VCaP (cell line): Measurements from ENCODE around the gene GAP43.

Source experiments
- H3K27ac ChIP-seq: fragments of 450-650 bp; 2 replicates; pipeline ENCODE4 v1.5.1; 2017
- CTCF ChIP-seq: fragments of 450-650 bp; conservative IDR thresholded peaks from 2 replicates; pipeline ENCODE4 v1.5.1; 2017; ENCODE audit warnings: mild to moderate bottlenecking, moderate library complexity

Gene GAP43

GRCh38 chr3:115663414-115663813, 40.1 kb downstream of the GAP43 start:
- TF ChIP-seq CTCF: no peak
- H3K27ac ChIP-seq: no peak overlapping the region

GRCh38 chr3:115666081-115666480, 42.8 kb downstream of the GAP43 start:
- no peak overlapping the region for H3K27ac ChIP-seq
- TF ChIP-seq CTCF: no peak

GRCh38 chr3:115666920-115667737, 43.8 kb downstream of the GAP43 start:
- TF ChIP-seq CTCF: no peak

GRCh38 chr3:115667738-115668065, 44.4 kb downstream of the GAP43 start:
- TF ChIP-seq CTCF: no peak
- no peak overlapping the region for H3K27ac ChIP-seq

More at GRCh38 chr3:115666920-115667737, 43.8 kb downstream of the GAP43 start:
- H3K27ac ChIP-seq: no peak overlapping the region

GRCh38 chr3:115670911-115671310, 47.6 kb downstream of the GAP43 start:
- no peak for TF ChIP-seq CTCF

GRCh38 chr3:115671761-115672455, 48.6 kb downstream of the GAP43 start:
- TF ChIP-seq CTCF: no peak
- H3K27ac ChIP-seq: no peak overlapping the region

More at GRCh38 chr3:115670911-115671310, 47.6 kb downstream of the GAP43 start:
- H3K27ac ChIP-seq: no peak overlapping the region

- no peak for TF ChIP-seq CTCF
- no peak overlapping the region for H3K27ac ChIP-seq
Observed at GRCh38 chr3:115673881-115674280, 50.6 kb downstream of the GAP43 start.
